Measurements from ENCODE around the gene GPRIN1.

Gene GPRIN1

DNA sequence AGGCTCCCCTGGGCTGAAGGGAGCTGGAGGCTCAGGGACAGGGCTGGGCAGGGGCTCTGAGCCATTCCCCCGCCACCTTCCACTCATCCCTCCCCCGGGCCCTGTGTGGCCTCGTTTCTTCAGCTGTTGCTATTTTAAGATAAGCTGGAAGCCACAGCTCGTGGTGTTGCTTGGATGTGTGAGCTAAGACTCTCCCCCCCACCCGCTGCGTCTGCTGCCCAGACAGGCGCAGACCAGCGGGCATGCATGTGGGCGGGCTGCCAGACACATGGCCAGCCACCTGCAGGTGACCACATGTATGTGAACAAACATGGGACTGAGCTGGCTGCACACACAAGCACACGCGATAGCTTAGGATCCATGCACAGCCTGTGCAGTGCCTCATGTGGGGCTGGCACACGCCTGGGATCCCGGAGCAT, 11.7 kb upstream of the GPRIN1 start:
- no peaks in the 10 kb centered on the region for H3K9me3 ChIP-seq (ENCODE audit: control insufficient read depth, low read length)
- DNase-seq = peak; percentile 45
- no peak overlapping the region for H3K23ac ChIP-seq (ENCODE audit: low read length in 2 of 2)
- H2BK5ac ChIP-seq (ENCODE audit: low read depth, low read length, poor library complexity, severe bottlenecking) = no peak overlapping the region
- H3K4me3 ChIP-seq (ENCODE audit: insufficient read depth in 1 of 2, low read depth in 1 of 2, low read length in 2 of 2) = no peak overlapping the region
- H4K8ac ChIP-seq (ENCODE audit: low read length) = no peak overlapping the region
- H3K4ac ChIP-seq (ENCODE audit: low read depth in 1 of 2, low read length in 2 of 2) = peak overlapping the region in 1 of 2 experiments; percentile 47
- H3K18ac ChIP-seq (ENCODE audit: low read depth in 1 of 2, low read length in 2 of 2) = peak overlapping the region; percentile 10 to 73
- peak overlapping the region; percentile 65 for H4K91ac ChIP-seq (ENCODE audit: low read length)
- H2BK12ac ChIP-seq (ENCODE audit: low read length in 2 of 2) = peak overlapping the region; percentile 37 to 75
- peaks cover 35% of the 10 kb centered on the region for H3K4me1 ChIP-seq (ENCODE audit: control insufficient read depth, insufficient read depth, low read depth, low read length)
- peaks cover 36 to 50% of the 10 kb centered on the region in 2 experiments for H3K27me3 ChIP-seq (ENCODE audit: control insufficient read depth in 1 of 2, insufficient read depth in 1 of 2, low read length in 2 of 2)
- WGBS = 75% methylated on average over 11 of the region's 13 CpGs
- no peak overlapping the region for H2BK120ac ChIP-seq (ENCODE audit: low read depth, low read length)
- H3K4me2 ChIP-seq (ENCODE audit: low read length, poor library complexity, severe bottlenecking) = no peak overlapping the region
- peaks cover 0 to 3% of the 10 kb centered on the region in 2 experiments for H3K36me3 ChIP-seq (ENCODE audit: control insufficient read depth in 1 of 2, insufficient read depth in 2 of 2, low read depth in 1 of 2, low read length in 2 of 2)
- no peak overlapping the region for H3K9ac ChIP-seq (ENCODE audit: low read length)
- H3K27ac ChIP-seq (ENCODE audit: low read length, poor library complexity, severe bottlenecking) = no peak overlapping the region
- H3K14ac ChIP-seq (ENCODE audit: low read length in 2 of 2) = peak overlapping the region in 1 of 2 experiments; percentile 66
- H2BK15ac ChIP-seq (ENCODE audit: low read depth, poor library complexity, severe bottlenecking) = no peak overlapping the region
- H3K79me1 ChIP-seq (replicated peaks; ENCODE audit: low read length, poor library complexity, severe bottlenecking) = no peaks in the 10 kb centered on the region
- no peak overlapping the region for H2AFZ ChIP-seq (ENCODE audit: low read depth, low read length)
- no peak overlapping the region for H2AK5ac ChIP-seq (ENCODE audit: low read length, severe bottlenecking)

DNA sequence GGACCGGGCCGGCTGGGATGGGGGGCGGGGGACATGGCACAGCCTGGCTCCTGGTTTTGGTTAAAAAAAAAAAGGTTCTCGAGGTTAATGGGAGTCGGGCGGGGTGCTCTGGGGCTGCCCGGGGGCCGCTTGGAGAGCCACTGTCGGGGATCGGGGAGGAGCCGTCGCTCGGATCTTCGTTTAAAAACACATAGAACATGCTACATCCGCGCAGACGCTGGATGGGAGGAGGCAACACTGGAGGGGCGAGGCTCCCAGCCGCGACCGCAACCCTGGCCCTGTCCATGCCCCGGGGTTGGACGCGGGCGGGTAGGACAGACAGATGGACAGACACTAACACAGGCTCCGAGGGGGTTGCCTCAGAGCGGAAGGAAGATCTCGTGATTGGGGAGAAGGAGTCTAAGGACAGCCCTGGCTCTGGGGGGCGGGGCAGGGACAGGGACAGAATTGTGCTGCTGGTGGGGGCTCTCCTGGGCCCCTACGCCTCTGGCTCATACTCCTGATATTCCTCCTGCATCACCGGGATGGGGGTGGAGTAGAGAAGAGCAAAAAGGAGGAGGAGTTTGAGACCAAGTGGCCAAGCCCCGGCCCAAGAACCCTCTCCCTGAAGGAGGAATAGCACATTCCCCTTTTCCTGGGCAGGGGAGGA, 10.5 kb upstream of the GPRIN1 start:
- Histone ChIP-seq H2BK12ac (ENCODE audit: low read length in 2 of 2) (peak overlapping the region; percentile 75 to 95), H4K8ac (ENCODE audit: low read length) (no peak overlapping the region), H2BK120ac (ENCODE audit: low read depth, low read length) (peak overlapping the region; percentile 45), H3K14ac (ENCODE audit: low read length in 2 of 2) (no peak overlapping the region), H3K23ac (ENCODE audit: low read length in 2 of 2) (no peak overlapping the region), H3K4me3 (ENCODE audit: insufficient read depth in 1 of 2, low read depth in 1 of 2, low read length in 2 of 2) (peak overlapping the region in 1 of 2 experiments; percentile 59), H3K9ac (ENCODE audit: low read length) (no peak overlapping the region), H4K91ac (ENCODE audit: low read length) (peak overlapping the region; percentile 90), H3K9me3 (ENCODE audit: control insufficient read depth, low read length) (no peaks in the 10 kb centered on the region), H3K4ac (ENCODE audit: low read depth in 1 of 2, low read length in 2 of 2) (peak overlapping the region; percentile 47 to 56), H3K36me3 (ENCODE audit: control insufficient read depth in 1 of 2, insufficient read depth in 2 of 2, low read depth in 1 of 2, low read length in 2 of 2) (peaks cover 0 to 3% of the 10 kb centered on the region in 2 experiments), H2BK5ac (ENCODE audit: low read depth, low read length, poor library complexity, severe bottlenecking) (no peak overlapping the region), H3K27ac (ENCODE audit: low read length, poor library complexity, severe bottlenecking) (no peak overlapping the region), H3K18ac (ENCODE audit: low read depth in 1 of 2, low read length in 2 of 2) (peak overlapping the region; percentile 40 to 85), H2AFZ (ENCODE audit: low read depth, low read length) (peak overlapping the region; percentile 29), H2AK5ac (ENCODE audit: low read length, severe bottlenecking) (peak overlapping the region; percentile 16), H3K79me1 (replicated peaks; ENCODE audit: low read length, poor library complexity, severe bottlenecking) (no peaks in the 10 kb centered on the region), H3K4me2 (ENCODE audit: low read length, poor library complexity, severe bottlenecking) (peak overlapping the region; percentile 32), H3K27me3 (ENCODE audit: control insufficient read depth in 1 of 2, insufficient read depth in 1 of 2, low read length in 2 of 2) (peaks cover 33 to 44% of the 10 kb centered on the region in 2 experiments), H2BK15ac (ENCODE audit: low read depth, poor library complexity, severe bottlenecking) (peak overlapping the region; percentile 33), H3K4me1 (ENCODE audit: control insufficient read depth, insufficient read depth, low read depth, low read length) (peaks cover 44% of the 10 kb centered on the region)
- DNase-seq = peak; percentile 84
- 20% methylated on average over 22 of the region's 32 CpGs for WGBS

DNA sequence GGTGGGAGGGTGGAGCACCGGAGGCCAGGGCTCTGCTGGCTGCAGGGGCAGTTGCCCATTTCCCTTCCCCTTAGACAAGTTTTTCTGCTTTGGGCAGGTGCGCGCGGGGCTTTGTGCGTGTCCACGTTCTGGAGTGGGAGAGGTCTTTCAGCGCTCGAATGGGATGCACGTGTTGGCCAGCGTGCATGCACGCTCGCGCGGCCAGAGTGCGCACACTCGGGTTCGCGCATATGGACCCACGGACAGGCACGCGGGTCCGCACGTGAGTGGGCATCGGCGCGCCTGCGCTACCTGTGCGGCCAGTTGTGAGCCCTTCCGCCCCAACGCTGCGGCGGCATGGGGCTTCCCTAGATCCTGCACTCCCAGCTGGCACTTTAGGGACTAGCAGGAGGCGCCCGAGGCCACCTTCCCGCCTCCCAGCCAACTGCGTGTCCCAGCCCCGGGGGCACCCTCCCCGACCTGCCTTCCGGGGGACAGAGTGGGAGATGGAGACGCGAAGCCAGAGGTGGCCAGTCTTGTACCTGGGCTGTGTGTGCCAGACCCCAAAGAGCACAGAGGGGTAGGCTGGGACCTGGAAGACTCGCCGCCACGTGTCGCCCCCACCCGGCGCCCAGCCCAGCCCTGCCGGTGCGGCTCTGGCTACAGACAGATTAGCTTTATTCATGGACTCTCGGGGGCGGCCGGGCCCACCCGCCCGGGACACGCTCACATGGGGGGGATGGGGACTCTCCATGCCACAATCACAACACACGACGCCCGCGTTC, 9.8 kb upstream of the GPRIN1 start:
- Histone ChIP-seq H3K9me3 (ENCODE audit: control insufficient read depth, low read length) (no peaks in the 10 kb centered on the region), H4K8ac (ENCODE audit: low read length) (no peak overlapping the region), H3K4me1 (ENCODE audit: control insufficient read depth, insufficient read depth, low read depth, low read length) (peaks cover 46% of the 10 kb centered on the region), H3K9ac (ENCODE audit: low read length) (no peak overlapping the region), H4K91ac (ENCODE audit: low read length) (peak overlapping the region; percentile 83), H3K4ac (ENCODE audit: low read depth in 1 of 2, low read length in 2 of 2) (no peak overlapping the region), H2BK5ac (ENCODE audit: low read depth, low read length, poor library complexity, severe bottlenecking) (no peak overlapping the region), H2AFZ (ENCODE audit: low read depth, low read length) (no peak overlapping the region), H3K36me3 (ENCODE audit: control insufficient read depth in 1 of 2, insufficient read depth in 2 of 2, low read depth in 1 of 2, low read length in 2 of 2) (peaks cover 0 to 3% of the 10 kb centered on the region in 2 experiments), H2BK15ac (ENCODE audit: low read depth, poor library complexity, severe bottlenecking) (peak overlapping the region; percentile 29), H2BK12ac (ENCODE audit: low read length in 2 of 2) (peak overlapping the region; percentile 0 to 47), H3K4me3 (ENCODE audit: insufficient read depth in 1 of 2, low read depth in 1 of 2, low read length in 2 of 2) (peak overlapping the region in 1 of 2 experiments; percentile 59), H2AK5ac (ENCODE audit: low read length, severe bottlenecking) (no peak overlapping the region), H3K4me2 (ENCODE audit: low read length, poor library complexity, severe bottlenecking) (no peak overlapping the region), H3K27me3 (ENCODE audit: control insufficient read depth in 1 of 2, insufficient read depth in 1 of 2, low read length in 2 of 2) (peaks cover 33 to 37% of the 10 kb centered on the region in 2 experiments), H3K27ac (ENCODE audit: low read length, poor library complexity, severe bottlenecking) (no peak overlapping the region), H3K23ac (ENCODE audit: low read length in 2 of 2) (peak overlapping the region; percentile 1 to 99), H2BK120ac (ENCODE audit: low read depth, low read length) (peak overlapping the region; percentile 45), H3K18ac (ENCODE audit: low read depth in 1 of 2, low read length in 2 of 2) (peak overlapping the region; percentile 1 to 71), H3K14ac (ENCODE audit: low read length in 2 of 2) (no peak overlapping the region), H3K79me1 (replicated peaks; ENCODE audit: low read length, poor library complexity, severe bottlenecking) (no peaks in the 10 kb centered on the region)
- DNase-seq = no peak
- WGBS = 19% methylated on average over 50 of the region's 59 CpGs

- peaks cover 0 to 3% of the 10 kb centered on the region in 2 experiments for H3K36me3 ChIP-seq (ENCODE audit: control insufficient read depth in 1 of 2, insufficient read depth in 2 of 2, low read depth in 1 of 2, low read length in 2 of 2)
- peak overlapping the region in 1 of 2 experiments; percentile 59 for H3K18ac ChIP-seq (ENCODE audit: low read depth in 1 of 2, low read length in 2 of 2)
- no peaks in the 10 kb centered on the region for H3K79me1 ChIP-seq (replicated peaks; ENCODE audit: low read length, poor library complexity, severe bottlenecking)
- no peak overlapping the region for H2BK5ac ChIP-seq (ENCODE audit: low read depth, low read length, poor library complexity, severe bottlenecking)
- H3K23ac ChIP-seq (ENCODE audit: low read length in 2 of 2) = peak overlapping the region in 1 of 2 experiments; percentile 17
- peak overlapping the region in 1 of 2 experiments; percentile 59 for H3K4me3 ChIP-seq (ENCODE audit: insufficient read depth in 1 of 2, low read depth in 1 of 2, low read length in 2 of 2)
- no peak overlapping the region for H2BK120ac ChIP-seq (ENCODE audit: low read depth, low read length)
- peak overlapping the region; percentile 29 for H2BK15ac ChIP-seq (ENCODE audit: low read depth, poor library complexity, severe bottlenecking)
- no peak overlapping the region for H3K27ac ChIP-seq (ENCODE audit: low read length, poor library complexity, severe bottlenecking)
- H3K9me3 ChIP-seq (ENCODE audit: control insufficient read depth, low read length) = no peaks in the 10 kb centered on the region
- peak overlapping the region in 1 of 2 experiments; percentile 75 for H2BK12ac ChIP-seq (ENCODE audit: low read length in 2 of 2)
- no peak overlapping the region for H2AK5ac ChIP-seq (ENCODE audit: low read length, severe bottlenecking)
- peak overlapping the region; percentile 52 for H4K8ac ChIP-seq (ENCODE audit: low read length)
- peak; percentile 82 for DNase-seq
- H3K9ac ChIP-seq (ENCODE audit: low read length) = no peak overlapping the region
- H2AFZ ChIP-seq (ENCODE audit: low read depth, low read length) = no peak overlapping the region
- H4K91ac ChIP-seq (ENCODE audit: low read length) = no peak overlapping the region
- peaks cover 32 to 37% of the 10 kb centered on the region in 2 experiments for H3K27me3 ChIP-seq (ENCODE audit: control insufficient read depth in 1 of 2, insufficient read depth in 1 of 2, low read length in 2 of 2)
- WGBS = 11% methylated on average over 24 of the region's 31 CpGs
- H3K4me1 ChIP-seq (ENCODE audit: control insufficient read depth, insufficient read depth, low read depth, low read length) = peaks cover 49% of the 10 kb centered on the region
- H3K4ac ChIP-seq (ENCODE audit: low read depth in 1 of 2, low read length in 2 of 2) = no peak overlapping the region
- H3K14ac ChIP-seq (ENCODE audit: low read length in 2 of 2) = no peak overlapping the region
- H3K4me2 ChIP-seq (ENCODE audit: low read length, poor library complexity, severe bottlenecking) = no peak overlapping the region
Measured at GRCh38 chr5:176619203-176619568, 9.2 kb upstream of the GPRIN1 start.
